IMR-90 (cell line): ENCODE results near the gene ABHD1. TPM values are rescaled to one million over a fixed set of nuclear protein-coding genes. Genes with fewer than 3 reads are reported as not detected.

Experiments
- ATAC-seq: fragments of 200-7000 bp; cut with Tn5 transposase; 2 replicates; pipeline ENCODE4 v1.9.1; 2020; ENCODE audit warnings: low read depth, mild to moderate bottlenecking, moderate library complexity
- BruUV-seq: library from RNA; stranded (reverse); fragments of 400-500 nt; replicated peaks from 2 replicates; lab custom pipeline; 2021; lab: Mats Ljungman, UMichigan
- CTCF ChIA-PET: fragments of 300-600 bp; formaldehyde crosslinking; extraction: SDS; loops from one replicate; lab custom pipeline; 2021; ENCODE audit warnings: antibody characterized with exemption; lab: Yijun Ruan, JAX
- POLR2A ChIA-PET: fragments of 300-600 bp; sonication (Branson Sonifier 250); formaldehyde crosslinking; loops from one replicate; lab custom pipeline; 2022; ENCODE audit warnings: antibody characterized with exemption; ENCODE audit not compliant: unreplicated experiment; lab: Charles Lee
- DNase-seq: peaks from one replicate; pipeline ENCODE4 v3.0.0; 2013
- H2AFZ ChIP-seq: replicated peaks from 2 replicates; pipeline ENCODE3; 2013; ENCODE audit warnings: low read length, mild to moderate bottlenecking; ENCODE audit not compliant: poor library complexity
- H2AK5ac ChIP-seq: 2 replicates; pipeline ENCODE4 v1.6.1; 2013; ENCODE audit warnings: low read depth, low read length, inconsistent platforms
- H2AK9ac ChIP-seq: replicated peaks from 2 replicates; pipeline ENCODE3; 2013; ENCODE audit warnings: mild to moderate bottlenecking, low read depth, low read length, moderate library complexity; ENCODE audit not compliant: poor library complexity
- H2BK120ac ChIP-seq: 2 replicates; pipeline ENCODE4 v1.6.1; 2013; ENCODE audit warnings: low read depth, low read length, inconsistent platforms
- H2BK15ac ChIP-seq: 3 replicates; pipeline ENCODE4 v1.6.1; 2013; ENCODE audit warnings: low read depth, low read length, inconsistent platforms
- H2BK20ac ChIP-seq: 2 replicates; pipeline ENCODE4 v1.6.1; 2013; ENCODE audit warnings: low read depth, mild to moderate bottlenecking, inconsistent platforms, low read length, moderate library complexity
- H2BK5ac ChIP-seq: 2 replicates; pipeline ENCODE4 v1.6.1; 2013; ENCODE audit warnings: mild to moderate bottlenecking, low read depth, low read length, inconsistent platforms; ENCODE audit not compliant: poor library complexity, severe bottlenecking
- H3K14ac ChIP-seq: replicated peaks from 2 replicates; pipeline ENCODE4 v1.6.1; 2013; ENCODE audit warnings: low read depth, low read length, inconsistent platforms
- H3K18ac ChIP-seq: 2 replicates; pipeline ENCODE4 v1.6.1; 2013; ENCODE audit warnings: low read depth, low read length, control low read depth
- H3K23ac ChIP-seq: 2 replicates; pipeline ENCODE4 v1.6.1; 2013; ENCODE audit warnings: low read depth, low read length, inconsistent platforms
- H3K27ac ChIP-seq: 2 replicates; pipeline ENCODE4 v1.5.1; 2013; ENCODE audit warnings: mild to moderate bottlenecking, control low read depth, low read length; ENCODE audit not compliant: insufficient read depth
- H3K27me3 ChIP-seq: 2 replicates; pipeline ENCODE4 v1.6.1; 2013; ENCODE audit warnings: low read length; ENCODE audit not compliant: control insufficient read depth, insufficient read depth
- H3K36me3 ChIP-seq: 2 replicates; pipeline ENCODE4 v1.6.1; 2013; ENCODE audit warnings: low read length, mixed read lengths; ENCODE audit not compliant: control insufficient read depth, insufficient read depth
- H3K4ac ChIP-seq: 2 replicates; pipeline ENCODE4 v1.6.1; 2013; ENCODE audit warnings: low read depth, low read length, inconsistent platforms
- H3K4me1 ChIP-seq: 2 replicates; pipeline ENCODE4 v1.6.1; 2013; ENCODE audit warnings: low read length, mixed read lengths; ENCODE audit not compliant: control insufficient read depth, insufficient read depth
- H3K4me2 ChIP-seq: 2 replicates; pipeline ENCODE4 v1.6.1; 2013; ENCODE audit warnings: low read depth, mild to moderate bottlenecking, control low read depth, low read length, moderate library complexity
- H3K4me3 ChIP-seq: 2 replicates; pipeline ENCODE4 v1.5.1; 2013; ENCODE audit warnings: low read depth, mild to moderate bottlenecking, control low read depth, low read length, moderate library complexity; ENCODE audit not compliant: insufficient read depth
- H3K56ac ChIP-seq: 2 replicates; pipeline ENCODE4 v1.6.1; 2013; ENCODE audit warnings: low read length, inconsistent platforms; ENCODE audit not compliant: insufficient read depth; ENCODE audit errors: extremely low read depth
- H3K79me1 ChIP-seq, 2 experiments: 2 replicates each; pipeline ENCODE4 v1.6.1; 2013; ENCODE audit warnings: low read length in 2 of 2, inconsistent platforms in 1 of 2, low read depth in 1 of 2
- H3K9ac ChIP-seq: 2 replicates; pipeline ENCODE4 v1.6.1; 2013; ENCODE audit warnings: low read depth, low read length, control low read depth
- H3K9me1 ChIP-seq: 2 replicates; pipeline ENCODE4 v1.6.1; 2013; ENCODE audit warnings: low read length, inconsistent platforms; ENCODE audit not compliant: insufficient read depth
- H3K9me3 ChIP-seq: 2 replicates; pipeline ENCODE4 v1.6.1; 2013; ENCODE audit warnings: low read length; ENCODE audit not compliant: control insufficient read depth, insufficient read depth
- H4K20me1 ChIP-seq: 2 replicates; pipeline ENCODE4 v1.6.1; 2013; ENCODE audit warnings: low read length, inconsistent platforms; ENCODE audit not compliant: insufficient read depth
- H4K5ac ChIP-seq: 2 replicates; pipeline ENCODE4 v1.6.1; 2013; ENCODE audit warnings: mild to moderate bottlenecking, low read depth, low read length, control low read depth
- H4K8ac ChIP-seq, 2 experiments: 2 replicates each; pipeline ENCODE4 v1.6.1; 2013; ENCODE audit warnings: low read depth in 2 of 2, low read length in 2 of 2, control low read depth in 1 of 2, inconsistent platforms in 1 of 2
- H4K91ac ChIP-seq: 2 replicates; pipeline ENCODE4 v1.6.1; 2013; ENCODE audit warnings: low read depth, low read length, inconsistent platforms; ENCODE audit not compliant: insufficient read depth
- BHLHE40 ChIP-seq: fragments of 150-350 bp; IDR thresholded peaks from 2 replicates; pipeline ENCODE4 v1.6.1; 2016; ENCODE audit warnings: mild to moderate bottlenecking, low read depth, low read length
- USF2 ChIP-seq: fragments of 150-350 bp; IDR thresholded peaks from 2 replicates; pipeline ENCODE4 v1.6.1; 2017; ENCODE audit warnings: mild to moderate bottlenecking, antibody characterized with exemption, low read length, low read depth
- WGBS, 2 experiments: methylation state at CpG; one replicate each; pipeline versions ENCODE4 v1.1.5 to v1.1.7; 2013; ENCODE audit warnings: missing lambda C conversion rate in 2 of 2; ENCODE audit not compliant: insufficient read length in 1 of 2; ENCODE audit errors: extremely low coverage in 2 of 2; 5-methylcytosine and 5-hydroxymethylcytosine counted together
- dilution Hi-C: fragments of 300-500 bp; cut with HindIII; formaldehyde crosslinking; loops from one replicate; pipeline ENCODE4 v1.14.3; 2018; ENCODE audit warnings: low sequenced_read_pairs; ENCODE audit not compliant: unreplicated experiment
- in situ Hi-C: fragments of 300-500 bp; cut with MboI; formaldehyde crosslinking; loops from 3 replicates; pipeline ENCODE4 v1.14.3; 2019; ENCODE audit warnings: low sequenced_read_pairs, inconsistent platforms, mixed read lengths
- intact Hi-C: fragments of 100-400 bp; cut with micrococcal nuclease; formaldehyde crosslinking; loops from 2 replicates; pipeline ENCODE4 v1.10.0; 2022
- polyA plus RNA-seq, 3 experiments: library from polyadenylated mRNA; depleted of rRNA; stranded (reverse); fragments of >200 nt; gene quantifications; 2 replicates each; pipeline ENCODE4 v1.2.3, GENCODE V29; 2012; ENCODE audit warnings: low replicate concordance in 1 of 3
- total RNA-seq: library from RNA; depleted of rRNA; stranded (reverse); fragments of >200 nt; gene quantifications from 2 replicates; pipeline ENCODE4 v1.2.3, GENCODE V29; 2012

The ABHD1 gene
- total and polyA plus RNA-seq, 2 of the 4 experiments (the other 2 are of a cell fraction): 0.24 TPM; not detected in 1

- no peaks in the 10 kb centered on the region for H3K36me3 ChIP-seq
- H2BK20ac ChIP-seq: no peak overlapping the region
- no peak overlapping the region for H3K27ac ChIP-seq
- no peak for TF ChIP-seq USF2
- TF ChIP-seq BHLHE40: no peak
- H3K9me1 ChIP-seq: no peaks in the 10 kb centered on the region; the same call in 1 of the 2 replicates
- dilution Hi-C loops: no loop called here
- in situ Hi-C loops: no loop called here
- H3K4me2 ChIP-seq: no peak overlapping the region
- no peak overlapping the region for H4K91ac ChIP-seq
- no peak overlapping the region for H2BK5ac ChIP-seq
- no TSS peak for BruUV-seq
- no peaks in the 10 kb centered on the region; the same call in 1 of the 2 replicates for H4K20me1 ChIP-seq
- intact Hi-C loops: no loop called here
- no peak overlapping the region for H4K8ac ChIP-seq
- peaks cover 31% of the 10 kb centered on the region for H3K27me3 ChIP-seq
- no peak overlapping the region for H3K56ac ChIP-seq
- no peak overlapping the region for H2AK5ac ChIP-seq
- no peak overlapping the region for H3K4ac ChIP-seq
- no peak overlapping the region for H3K23ac ChIP-seq
- no peak for DNase-seq
- no CpG with 5 or more reads among the region's 8 CpGs for WGBS, 2 experiments
- H2BK15ac ChIP-seq: no peak overlapping the region
- H3K79me1 ChIP-seq: no peaks in the 10 kb centered on the region
- no peaks in the 10 kb centered on the region for H3K9me3 ChIP-seq
- H3K9ac ChIP-seq: no peak overlapping the region
- H3K4me1 ChIP-seq: no peaks in the 10 kb centered on the region
- H2AK9ac ChIP-seq: no peak overlapping the region
- CTCF ChIA-PET: no interaction called here
- H2AFZ ChIP-seq: no peak overlapping the region
- H3K4me3 ChIP-seq: no peak overlapping the region
- H2BK120ac ChIP-seq: no peak overlapping the region
- ATAC-seq: no peak
- POLR2A ChIA-PET: no interaction called here
- H3K14ac ChIP-seq: no peak overlapping the region
- no peak overlapping the region for H3K18ac ChIP-seq
- H4K5ac ChIP-seq: no peak overlapping the region
These were observed 27.1 kb downstream of the ABHD1 start for GRCh38 chr2:27150639-27151230.
